ENCODE measurements around the gene HP1BP3.

HP1BP3 gene

DNA sequence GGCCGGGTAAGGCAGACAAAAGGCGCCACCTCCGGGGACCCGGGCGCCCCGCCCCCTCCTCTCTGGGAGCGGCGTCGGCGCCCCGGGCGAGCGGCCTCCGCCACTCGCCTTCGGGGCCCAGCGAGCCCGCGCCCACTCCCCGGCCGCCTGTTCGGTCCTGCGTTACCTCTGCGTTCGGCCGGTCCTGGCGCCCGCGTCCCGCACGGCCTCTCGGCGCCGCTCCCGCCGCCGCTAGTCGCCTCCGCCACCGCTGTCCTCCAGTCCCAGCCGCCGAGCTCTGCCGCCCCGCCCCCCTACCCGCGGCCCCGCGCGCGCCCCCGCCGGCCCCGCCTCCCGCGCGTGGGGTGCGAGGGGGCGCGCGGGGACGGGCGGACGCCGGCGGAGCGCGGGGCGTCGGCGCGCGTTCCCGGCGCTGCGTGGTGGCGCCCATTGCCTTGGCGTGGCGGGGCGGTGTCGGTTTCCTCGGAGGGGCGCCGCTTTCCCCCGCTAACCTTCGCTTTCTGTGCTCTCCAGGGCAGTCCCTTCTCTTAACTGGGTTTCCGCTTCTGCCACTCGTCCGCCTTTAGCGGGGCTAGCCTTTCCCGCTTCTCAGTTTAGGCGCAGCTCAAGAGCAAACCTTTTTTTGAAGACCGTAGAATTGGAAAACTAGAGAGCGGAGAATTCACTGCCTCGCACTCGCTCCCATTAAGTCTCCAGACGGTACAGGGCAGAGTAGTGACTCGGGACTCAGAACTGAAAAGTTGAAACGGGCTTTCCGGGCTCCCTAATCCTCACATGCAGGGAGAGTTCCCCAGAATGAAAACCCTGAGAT is at the start of gene HP1BP3:
TSS of gene HP1BP3 (minus strand) at position 279 of the 811 bp plus-strand sequence. CDS start 6,867 bp downstream, outside the sequence.
- Histone ChIP-seq H3K9me3 (ENCODE audit: control insufficient read depth, insufficient read depth, low read length) (no peaks in the 10 kb centered on the region), H3K27me3 (ENCODE audit: control insufficient read depth, insufficient read depth, low read length) (no peaks in the 10 kb centered on the region), H3K4me1 (ENCODE audit: control insufficient read depth, insufficient read depth, low read length) (peaks cover 6% of the 10 kb centered on the region), H3K36me3 (ENCODE audit: control insufficient read depth, insufficient read depth, low read length) (no peaks in the 10 kb centered on the region), H3K4me3 (ENCODE audit: low read depth, low read length) (peak within 1 kb of the TSS; percentile 98), H3K9ac (ENCODE audit: low read depth, low read length) (peak within 1 kb of the TSS; percentile 97), H3K27ac (ENCODE audit: low read depth, low read length) (peak within 1 kb of the TSS; percentile 98)

- Histone ChIP-seq H3K9ac (ENCODE audit: low read depth, low read length) (no peak overlapping the region), H3K27ac (ENCODE audit: low read depth, low read length) (no peak overlapping the region), H3K4me1 (ENCODE audit: control insufficient read depth, insufficient read depth, low read length) (no peaks in the 10 kb centered on the region), H3K27me3 (ENCODE audit: control insufficient read depth, insufficient read depth, low read length) (no peaks in the 10 kb centered on the region), H3K36me3 (ENCODE audit: control insufficient read depth, insufficient read depth, low read length) (peaks cover 32% of the 10 kb centered on the region), H3K9me3 (ENCODE audit: control insufficient read depth, insufficient read depth, low read length) (no peaks in the 10 kb centered on the region), H3K4me3 (ENCODE audit: low read depth, low read length) (no peak overlapping the region)
Measured at GRCh38 chr1:20836230-20836629, 49.1 kb upstream of the HP1BP3 start.

DNA sequence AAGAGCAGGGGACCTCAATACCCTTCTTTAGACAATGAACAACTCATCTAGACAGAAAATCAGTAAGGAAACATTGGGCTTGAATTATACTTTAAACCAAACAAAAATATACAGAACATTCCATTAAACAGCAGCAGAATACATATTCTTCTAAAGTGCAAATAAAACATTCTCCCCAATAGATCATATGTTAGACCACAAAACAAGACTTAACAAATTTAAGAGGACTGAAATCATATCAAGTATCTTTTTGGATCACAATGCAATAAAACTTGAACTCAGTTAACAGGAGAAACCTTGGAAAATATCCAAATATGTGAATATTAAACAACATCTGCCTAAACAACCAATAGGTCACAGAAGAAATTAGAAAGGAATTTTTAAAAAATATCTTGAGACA is 47.7 kb upstream of the HP1BP3 start:
- peaks cover 18% of the 10 kb centered on the region for H3K36me3 ChIP-seq (ENCODE audit: control insufficient read depth, insufficient read depth, low read length)
- no peaks in the 10 kb centered on the region for H3K9me3 ChIP-seq (ENCODE audit: control insufficient read depth, insufficient read depth, low read length)
- no peaks in the 10 kb centered on the region for H3K27me3 ChIP-seq (ENCODE audit: control insufficient read depth, insufficient read depth, low read length)
- H3K27ac ChIP-seq (ENCODE audit: low read depth, low read length) = no peak overlapping the region
- H3K4me3 ChIP-seq (ENCODE audit: low read depth, low read length) = no peak overlapping the region
- no peaks in the 10 kb centered on the region for H3K4me1 ChIP-seq (ENCODE audit: control insufficient read depth, insufficient read depth, low read length)
- H3K9ac ChIP-seq (ENCODE audit: low read depth, low read length) = no peak overlapping the region

GRCh38 chr1:20834192-20834591 is 47.1 kb upstream of the HP1BP3 start:
- Histone ChIP-seq H3K27me3 (ENCODE audit: control insufficient read depth, insufficient read depth, low read length) (no peaks in the 10 kb centered on the region), H3K9me3 (ENCODE audit: control insufficient read depth, insufficient read depth, low read length) (no peaks in the 10 kb centered on the region), H3K4me3 (ENCODE audit: low read depth, low read length) (no peak overlapping the region), H3K9ac (ENCODE audit: low read depth, low read length) (no peak overlapping the region), H3K27ac (ENCODE audit: low read depth, low read length) (no peak overlapping the region), H3K36me3 (ENCODE audit: control insufficient read depth, insufficient read depth, low read length) (peaks cover 14% of the 10 kb centered on the region), H3K4me1 (ENCODE audit: control insufficient read depth, insufficient read depth, low read length) (no peaks in the 10 kb centered on the region)

GRCh38 chr1:20830378-20830777 is 43.3 kb upstream of the HP1BP3 start:
- Histone ChIP-seq H3K9ac (ENCODE audit: low read depth, low read length) (no peak overlapping the region), H3K4me1 (ENCODE audit: control insufficient read depth, insufficient read depth, low read length) (no peaks in the 10 kb centered on the region), H3K27ac (ENCODE audit: low read depth, low read length) (no peak overlapping the region), H3K36me3 (ENCODE audit: control insufficient read depth, insufficient read depth, low read length) (peaks cover 27% of the 10 kb centered on the region), H3K27me3 (ENCODE audit: control insufficient read depth, insufficient read depth, low read length) (no peaks in the 10 kb centered on the region), H3K9me3 (ENCODE audit: control insufficient read depth, insufficient read depth, low read length) (no peaks in the 10 kb centered on the region), H3K4me3 (ENCODE audit: low read depth, low read length) (no peak overlapping the region)

GRCh38 chr1:20829946-20830345 is 42.8 kb upstream of the HP1BP3 start:
- Histone ChIP-seq H3K9me3 (ENCODE audit: control insufficient read depth, insufficient read depth, low read length) (no peaks in the 10 kb centered on the region), H3K36me3 (ENCODE audit: control insufficient read depth, insufficient read depth, low read length) (peaks cover 31% of the 10 kb centered on the region), H3K4me1 (ENCODE audit: control insufficient read depth, insufficient read depth, low read length) (no peaks in the 10 kb centered on the region), H3K27ac (ENCODE audit: low read depth, low read length) (no peak overlapping the region), H3K27me3 (ENCODE audit: control insufficient read depth, insufficient read depth, low read length) (no peaks in the 10 kb centered on the region), H3K4me3 (ENCODE audit: low read depth, low read length) (no peak overlapping the region), H3K9ac (ENCODE audit: low read depth, low read length) (no peak overlapping the region)

GRCh38 chr1:20829531-20829930 is 42.4 kb upstream of the HP1BP3 start:
- Histone ChIP-seq H3K27me3 (ENCODE audit: control insufficient read depth, insufficient read depth, low read length) (no peaks in the 10 kb centered on the region), H3K9me3 (ENCODE audit: control insufficient read depth, insufficient read depth, low read length) (no peaks in the 10 kb centered on the region), H3K27ac (ENCODE audit: low read depth, low read length) (no peak overlapping the region), H3K9ac (ENCODE audit: low read depth, low read length) (no peak overlapping the region), H3K4me1 (ENCODE audit: control insufficient read depth, insufficient read depth, low read length) (no peaks in the 10 kb centered on the region), H3K4me3 (ENCODE audit: low read depth, low read length) (no peak overlapping the region), H3K36me3 (ENCODE audit: control insufficient read depth, insufficient read depth, low read length) (peaks cover 35% of the 10 kb centered on the region)

DNA sequence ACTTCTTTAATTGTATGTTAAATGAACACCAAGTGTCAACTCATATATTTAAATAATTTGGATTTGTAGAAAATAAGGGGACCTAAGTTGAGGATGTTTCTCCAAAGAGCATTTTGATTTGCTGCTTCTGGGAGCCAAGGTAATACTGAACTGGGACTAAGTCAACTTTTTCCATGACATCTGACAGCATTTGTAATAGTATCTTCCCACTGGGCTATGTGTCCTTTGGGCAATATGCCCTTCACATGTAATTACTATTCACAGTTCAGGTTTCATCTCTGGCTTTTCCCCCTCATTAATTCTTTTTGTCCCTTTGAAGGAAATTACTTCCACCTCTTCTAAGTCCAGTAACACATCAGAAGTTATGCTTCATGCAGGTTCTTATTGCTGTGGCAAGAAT is 36.7 kb upstream of the HP1BP3 start:
- H3K36me3 ChIP-seq (ENCODE audit: control insufficient read depth, insufficient read depth, low read length) = peaks cover 54% of the 10 kb centered on the region
- no peaks in the 10 kb centered on the region for H3K4me1 ChIP-seq (ENCODE audit: control insufficient read depth, insufficient read depth, low read length)
- no peaks in the 10 kb centered on the region for H3K27me3 ChIP-seq (ENCODE audit: control insufficient read depth, insufficient read depth, low read length)
- H3K27ac ChIP-seq (ENCODE audit: low read depth, low read length) = no peak overlapping the region
- H3K9ac ChIP-seq (ENCODE audit: low read depth, low read length) = no peak overlapping the region
- no peak overlapping the region for H3K4me3 ChIP-seq (ENCODE audit: low read depth, low read length)
- no peaks in the 10 kb centered on the region for H3K9me3 ChIP-seq (ENCODE audit: control insufficient read depth, insufficient read depth, low read length)

GRCh38 chr1:20821466-20821865 is 34.4 kb upstream of the HP1BP3 start:
- Histone ChIP-seq H3K9me3 (ENCODE audit: control insufficient read depth, insufficient read depth, low read length) (no peaks in the 10 kb centered on the region), H3K4me1 (ENCODE audit: control insufficient read depth, insufficient read depth, low read length) (no peaks in the 10 kb centered on the region), H3K27ac (ENCODE audit: low read depth, low read length) (no peak overlapping the region), H3K36me3 (ENCODE audit: control insufficient read depth, insufficient read depth, low read length) (peaks cover 54% of the 10 kb centered on the region), H3K9ac (ENCODE audit: low read depth, low read length) (no peak overlapping the region), H3K27me3 (ENCODE audit: control insufficient read depth, insufficient read depth, low read length) (no peaks in the 10 kb centered on the region), H3K4me3 (ENCODE audit: low read depth, low read length) (no peak overlapping the region)

DNA sequence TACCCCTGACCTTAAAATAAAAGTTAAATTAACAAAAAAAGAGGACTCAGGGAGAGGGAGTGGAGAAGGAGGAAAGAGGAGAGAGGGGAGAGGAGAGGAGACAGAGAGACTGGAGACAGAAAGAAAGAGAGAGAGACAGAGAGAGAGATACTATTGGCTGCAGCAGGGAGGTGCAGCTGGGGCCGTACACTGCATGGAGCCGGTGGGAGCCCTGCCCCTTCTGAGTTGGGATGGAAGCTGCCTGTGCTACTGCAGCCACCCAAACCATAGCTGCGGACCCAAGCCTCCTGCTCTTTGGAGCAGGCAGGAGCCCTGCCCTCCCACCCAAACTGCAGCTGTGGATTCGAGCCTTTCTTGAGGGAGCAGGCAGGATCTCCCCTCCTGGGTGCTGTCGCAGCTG is 32.7 kb upstream of the HP1BP3 start:
- Histone ChIP-seq H3K4me3 (ENCODE audit: low read depth, low read length) (no peak overlapping the region), H3K9me3 (ENCODE audit: control insufficient read depth, insufficient read depth, low read length) (no peaks in the 10 kb centered on the region), H3K36me3 (ENCODE audit: control insufficient read depth, insufficient read depth, low read length) (peaks cover 42% of the 10 kb centered on the region), H3K27ac (ENCODE audit: low read depth, low read length) (no peak overlapping the region), H3K4me1 (ENCODE audit: control insufficient read depth, insufficient read depth, low read length) (no peaks in the 10 kb centered on the region), H3K9ac (ENCODE audit: low read depth, low read length) (no peak overlapping the region), H3K27me3 (ENCODE audit: control insufficient read depth, insufficient read depth, low read length) (no peaks in the 10 kb centered on the region)

DNA sequence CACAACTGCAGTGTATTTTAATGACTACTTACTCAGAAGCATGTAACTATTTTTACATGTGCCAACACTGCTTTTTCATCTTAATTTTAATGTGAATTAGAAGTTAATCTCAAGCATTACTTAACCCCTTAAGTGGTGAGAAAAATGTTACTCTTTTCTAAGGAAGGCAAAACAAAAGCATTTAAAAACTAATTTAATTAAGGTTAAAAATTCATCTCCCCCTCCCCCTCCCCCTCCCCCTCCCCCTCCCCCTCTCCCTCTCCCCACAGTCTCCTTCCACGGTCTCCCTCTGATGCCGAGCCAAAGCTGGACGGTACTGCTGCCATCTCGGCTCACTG is 27.4 kb upstream of the HP1BP3 start:
- H3K9ac ChIP-seq (ENCODE audit: low read depth, low read length) = no peak overlapping the region
- no peak overlapping the region for H3K27ac ChIP-seq (ENCODE audit: low read depth, low read length)
- H3K27me3 ChIP-seq (ENCODE audit: control insufficient read depth, insufficient read depth, low read length) = no peaks in the 10 kb centered on the region
- H3K4me1 ChIP-seq (ENCODE audit: control insufficient read depth, insufficient read depth, low read length) = no peaks in the 10 kb centered on the region
- H3K9me3 ChIP-seq (ENCODE audit: control insufficient read depth, insufficient read depth, low read length) = no peaks in the 10 kb centered on the region
- H3K36me3 ChIP-seq (ENCODE audit: control insufficient read depth, insufficient read depth, low read length) = peaks cover 36% of the 10 kb centered on the region
- no peak overlapping the region for H3K4me3 ChIP-seq (ENCODE audit: low read depth, low read length)
